ENCODE data around the gene RBMS1.

GRCh38 chr2:160351956-160352355 is 141.7 kb downstream of the RBMS1 start:
- TF ChIP-seq CTCF (IDR thresholded peaks at IDR 0.05), result no peak
- TF ChIP-seq POLR2A (IDR thresholded peaks at IDR 0.05), result no peak

Measured in vagina (tissue), 2 donors.